Pancreas (tissue), 10 donors: ENCODE data around the gene PIGS. TPM values are rescaled to one million over a fixed set of nuclear protein-coding genes. Genes with fewer than 3 reads are reported as not detected.

ENCODE experiments used
- ATAC-seq, 4 donors: fragments of 200-7000 bp; cut with Tn5 transposase; one replicate each; pipeline versions ENCODE4 v1.8.0 to v1.9.1; 2020; ENCODE audit warnings: mild to moderate bottlenecking in 4 of 4, moderate library complexity in 4 of 4
- DNase-seq, 6 donors: peaks; one replicate each; pipeline ENCODE4 v3.0.0-alpha.2; 2020
- FAIRE-seq: peaks from 2 replicates; lab custom pipeline; 2012; peaks lifted over from hg19 to GRCh38; lab: Jason Lieb, UNC
- H3K27ac ChIP-seq, 4 donors: fragments of 200-600 bp; sonication (generic); 1 replicate in 3 of 4; 2 replicates in 1 of 4; pipeline versions ENCODE4 v1.5.0 to v1.8.0; 2020
- H3K27me3 ChIP-seq, 4 donors: fragments of 200-600 bp; one replicate each; pipeline ENCODE4 v1.8.0; 2021
- H3K36me3 ChIP-seq, 3 donors: fragments of 200-600 bp; sonication (generic) in 1 of 3; one replicate each; pipeline versions ENCODE4 v1.5.0 to v1.8.0; 2020 to 2021
- H3K4me1 ChIP-seq, 3 donors: fragments of 200-600 bp; one replicate each; pipeline ENCODE4 v1.8.0; 2021
- H3K4me3 ChIP-seq, 4 donors: fragments of 200-600 bp; sonication (generic) in 2 of 4; one replicate each; pipeline versions ENCODE4 v1.5.0 to v1.8.0; 2020 to 2021
- H3K9me3 ChIP-seq, 4 donors: fragments of 200-600 bp; one replicate each; pipeline ENCODE4 v1.8.0; 2021
- WGBS, 2 donors: extraction: QIAGEN DNeasy Blood & Tissue Kit; methylation state at CpG; one replicate each; pipeline ENCODE4 v1.1.7; 2013; 5-methylcytosine and 5-hydroxymethylcytosine counted together
- intact Hi-C, 3 donors: fragments of 100-400 bp; cut with DNase I; formaldehyde crosslinking; loops; one replicate each; pipeline versions ENCODE4 v1.11.1 to v1.14.2; 2022
- polyA plus RNA-seq, 2 donors: library from polyadenylated mRNA; stranded (reverse); fragments of 200-250 nt; gene quantifications; one replicate each; pipeline ENCODE4 v1.2.3, GENCODE V29; 2013
- total RNA-seq, 6 donors: library from RNA; stranded (reverse); fragmentation: NEBNext Ultra II Directional in 4 of 6; extraction: Animal tissue kit (Norgen Biotek cat#: 25700) in 4 of 6; gene quantifications; one replicate each; pipeline versions ENCODE4 v1.2.1 to v1.2.4, GENCODE V29; 2021 to 2023
- TF ChIP-seq, protein P1 (sequence below), 4 donors: fragments of 200-600 bp; sonication (generic) in 3 of 4; IDR thresholded peaks; one replicate each; pipeline versions ENCODE4 v1.5.0 to v1.8.0; 2021; ENCODE audit warnings: antibody characterized with exemption in 4 of 4
- donor health status: healthy with polysubstance abuse.
- donor health status: DM: no; HTN: no; CAD: no; lungs with moderate emphysema.
- donor health status: DM: no; HTN: no; CAD: no.
- donor health status: control.
- donor health status: control.
- donor health status: Bipolar disorder and iron deficiency.
- donor health status: DM: yes; HTN: yes; CAD: no.
- donor health status: DM: no; HTN: no; CAD: no.
- donor health status: DM: no; HTN: no; CAD: no.
- donor health status: DM: yes; HTN: yes; CAD: no.

Gene PIGS
- total and polyA plus RNA-seq, 8 donors, result 9.2 to 26.5 (median 15.9) TPM

DNA sequence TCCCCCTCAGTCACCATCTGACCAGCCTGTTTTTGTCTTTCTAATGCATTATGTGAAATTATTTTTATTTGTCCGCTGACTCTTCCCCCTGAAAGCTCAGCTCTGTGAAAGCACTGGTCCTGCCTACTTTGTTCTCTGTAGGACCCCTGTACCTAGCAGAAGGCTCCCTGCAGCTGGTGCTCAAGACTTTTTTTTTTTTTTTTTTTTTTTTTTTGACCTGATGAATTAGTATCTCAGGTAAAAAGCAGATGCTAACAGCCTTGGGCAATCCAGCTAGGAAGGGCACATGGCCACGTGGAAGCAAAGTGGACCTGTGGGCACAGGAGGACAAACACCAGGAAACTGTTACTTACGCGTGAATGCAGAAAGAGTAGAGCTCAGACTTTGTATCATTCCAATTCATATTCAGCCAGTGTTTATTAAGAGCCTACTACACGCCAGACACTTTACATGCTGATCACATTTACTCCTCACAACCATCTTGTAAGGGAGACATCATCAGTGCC lies 18.3 kb downstream of the PIGS start:
- Histone ChIP-seq H3K27ac (no peak overlapping the region), H3K27me3 (no peaks in the 10 kb centered on the region), H3K9me3 (no peaks in the 10 kb centered on the region), H3K4me3 (peak overlapping the region in 1 of 4 donors; percentile 89), H3K4me1 (peaks cover 0 to 8% (median 3%) of the 10 kb centered on the region in 3 donors), H3K36me3 (peaks cover 0 to 26% (median 11%) of the 10 kb centered on the region in 3 donors)
- FAIRE-seq (no peak), ATAC-seq (no peak), DNase-seq (peak in 1 of 6 donors; percentile 30)
- 91 to 94% methylated on average over 5 of the region's 5 CpGs for WGBS, 2 donors
- intact Hi-C loops, result no loop called here
- TF ChIP-seq, protein P1, sequence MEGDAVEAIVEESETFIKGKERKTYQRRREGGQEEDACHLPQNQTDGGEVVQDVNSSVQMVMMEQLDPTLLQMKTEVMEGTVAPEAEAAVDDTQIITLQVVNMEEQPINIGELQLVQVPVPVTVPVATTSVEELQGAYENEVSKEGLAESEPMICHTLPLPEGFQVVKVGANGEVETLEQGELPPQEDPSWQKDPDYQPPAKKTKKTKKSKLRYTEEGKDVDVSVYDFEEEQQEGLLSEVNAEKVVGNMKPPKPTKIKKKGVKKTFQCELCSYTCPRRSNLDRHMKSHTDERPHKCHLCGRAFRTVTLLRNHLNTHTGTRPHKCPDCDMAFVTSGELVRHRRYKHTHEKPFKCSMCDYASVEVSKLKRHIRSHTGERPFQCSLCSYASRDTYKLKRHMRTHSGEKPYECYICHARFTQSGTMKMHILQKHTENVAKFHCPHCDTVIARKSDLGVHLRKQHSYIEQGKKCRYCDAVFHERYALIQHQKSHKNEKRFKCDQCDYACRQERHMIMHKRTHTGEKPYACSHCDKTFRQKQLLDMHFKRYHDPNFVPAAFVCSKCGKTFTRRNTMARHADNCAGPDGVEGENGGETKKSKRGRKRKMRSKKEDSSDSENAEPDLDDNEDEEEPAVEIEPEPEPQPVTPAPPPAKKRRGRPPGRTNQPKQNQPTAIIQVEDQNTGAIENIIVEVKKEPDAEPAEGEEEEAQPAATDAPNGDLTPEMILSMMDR (IDR thresholded peaks at IDR 0.05), result no peak

- FAIRE-seq, result no peak
- 3 to 4% methylated on average over 34 to 66 of the region's 67 CpGs for WGBS, 2 donors
Observed at GRCh38 chr17:28552176-28552999, 18.9 kb downstream of the PIGS start, which contains the start of gene UNC119. UNC119 (minus strand) TSS chr17:28552624; CDS start chr17:28552557, 67 bp downstream.

DNA sequence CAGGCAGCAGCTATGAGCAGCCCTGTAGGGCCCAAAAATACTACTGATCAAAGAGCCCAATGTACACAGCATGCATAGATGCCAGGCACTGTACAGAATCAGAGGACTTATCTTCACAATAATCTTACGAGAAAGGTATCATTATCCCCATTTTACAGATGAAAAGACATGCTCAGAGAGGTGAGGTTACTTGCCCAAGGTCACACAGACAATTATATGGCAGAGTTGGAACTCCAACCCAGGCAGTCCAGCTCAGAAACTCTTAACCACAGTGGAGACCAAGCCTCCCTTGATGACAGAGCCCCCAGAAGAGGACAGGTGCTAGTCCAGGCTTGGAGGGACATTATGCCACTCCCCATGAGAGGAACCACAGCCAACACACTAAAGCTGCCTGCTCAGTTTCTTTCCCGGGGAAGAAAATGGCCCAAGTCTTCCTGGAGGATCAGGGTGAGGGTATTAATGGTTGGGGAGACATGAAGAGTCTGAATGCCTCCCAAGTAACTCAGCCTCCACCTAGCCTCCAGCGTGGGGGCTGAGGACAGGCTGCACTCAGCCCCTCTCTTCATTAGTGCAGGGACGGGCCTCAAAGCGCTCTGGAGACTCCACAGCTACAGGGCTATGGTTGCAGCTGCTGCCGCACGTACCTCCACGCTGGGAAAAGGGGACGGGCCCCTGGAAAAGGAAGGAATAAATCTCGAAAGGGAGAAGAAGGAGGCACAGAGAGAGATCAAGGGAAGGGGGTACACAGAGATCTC lies 19.7 kb downstream of the PIGS start:
- DNase-seq, result peak in 1 of 6 donors; percentile 21
- no peaks in the 10 kb centered on the region for H3K9me3 ChIP-seq
- peak overlapping the region; percentile 66 to 91 (median 87) for H3K4me3 ChIP-seq
- H3K27ac ChIP-seq, result no peak overlapping the region
- no peaks in the 10 kb centered on the region for H3K27me3 ChIP-seq
- ATAC-seq, result peak; percentile 16 to 33 (median 24)
- 9 to 14% methylated on average over 10 of the region's 10 CpGs for WGBS, 2 donors
- TF ChIP-seq, protein P1 (IDR thresholded peaks at IDR 0.05), result no peak
- peaks cover 0 to 8% (median 3%) of the 10 kb centered on the region in 3 donors for H3K4me1 ChIP-seq
- no peak for FAIRE-seq
- peaks cover 0 to 20% (median 7%) of the 10 kb centered on the region in 3 donors for H3K36me3 ChIP-seq
- intact Hi-C loops, result no loop called here

More at GRCh38 chr17:28552176-28552999, 18.9 kb downstream of the PIGS start, which contains the start of gene UNC119:
- peak; percentile 74 to 92 (median 84) for DNase-seq
- H3K4me1 ChIP-seq, result peaks cover 0 to 8% (median 3%) of the 10 kb centered on the region in 3 donors
- H3K27me3 ChIP-seq, result no peaks in the 10 kb centered on the region
- peaks cover 0 to 22% (median 7%) of the 10 kb centered on the region in 3 donors for H3K36me3 ChIP-seq
- intact Hi-C loops, result no loop called here
- no peaks in the 10 kb centered on the region for H3K9me3 ChIP-seq
- TF ChIP-seq, protein P1 (IDR thresholded peaks at IDR 0.05), result no peak
- peak; percentile 90 to 97 (median 95) for ATAC-seq
- peak within 1 kb of the TSS in 3 of 4 donors; percentile 10 to 54 (median 13) for H3K27ac ChIP-seq
- peak within 1 kb of the TSS; percentile 66 to 91 (median 87) for H3K4me3 ChIP-seq

- Histone ChIP-seq H3K4me3 (no peak overlapping the region), H3K27me3 (no peaks in the 10 kb centered on the region), H3K36me3 (peaks cover 0 to 13% (median under 1%) of the 10 kb centered on the region in 3 donors), H3K27ac (no peak overlapping the region), H3K4me1 (peaks cover 0 to 8% (median 3%) of the 10 kb centered on the region in 3 donors), H3K9me3 (no peaks in the 10 kb centered on the region)
- no peak for ATAC-seq
- TF ChIP-seq, protein P1 (IDR thresholded peaks at IDR 0.05), result no peak
- FAIRE-seq, result no peak
- 92 to 100% methylated on average over 1 of the region's 1 CpG for WGBS, 2 donors
- intact Hi-C loops, result no loop called here
- DNase-seq, result peak in 2 of 6 donors; percentile 22 to 29
Observed at GRCh38 chr17:28550858-28551257, 20.5 kb downstream of the PIGS start.
